Subcutaneous adipose tissue (tissue), 4 donors: ENCODE measurements around the gene GNAQ. TPM values are rescaled to one million over a fixed set of nuclear protein-coding genes. Genes with fewer than 3 reads are reported as not detected.

Experiments used
- total RNA-seq, 4 donors: library from RNA; depleted of rRNA; stranded (reverse); fragments of >200 nt; gene quantifications; one replicate each; pipeline ENCODE4 v1.1.0, GENCODE V29; 2016
- TF ChIP-seq, protein P1 (sequence below): fragments of 450-650 bp; IDR thresholded peaks from one replicate; pipeline ENCODE4 v1.5.1; 2016; ENCODE audit warnings: low read depth, mild to moderate bottlenecking, control low read depth, antibody characterized with exemption, moderate library complexity

GNAQ gene
- total RNA-seq, 4 donors from 2014 or later, result 41.8 to 100 (median 45.5) TPM

DNA sequence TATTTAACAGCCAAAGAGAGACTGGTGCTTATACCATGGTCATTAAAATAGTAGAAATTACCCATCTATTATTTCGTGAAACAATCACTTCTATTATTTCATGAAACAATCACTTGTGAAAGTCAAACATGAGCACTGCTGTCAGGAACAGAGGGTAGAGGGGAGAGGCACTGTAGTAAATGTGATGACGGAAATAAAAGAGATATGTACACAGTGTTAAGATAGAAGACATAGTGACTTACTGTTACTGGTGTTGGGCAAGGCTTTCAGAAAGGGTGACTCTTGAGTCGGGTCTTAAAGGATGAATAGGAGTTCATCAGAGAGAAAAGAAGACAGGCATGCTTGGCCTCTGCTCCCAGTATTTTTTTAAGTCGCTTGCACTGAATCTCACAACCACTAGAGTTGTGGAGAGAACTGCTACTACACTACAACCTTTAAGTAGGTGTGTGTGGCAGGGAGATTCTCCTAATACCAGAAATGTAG is 220.9 kb downstream of the GNAQ start:
- TF ChIP-seq, protein P1, sequence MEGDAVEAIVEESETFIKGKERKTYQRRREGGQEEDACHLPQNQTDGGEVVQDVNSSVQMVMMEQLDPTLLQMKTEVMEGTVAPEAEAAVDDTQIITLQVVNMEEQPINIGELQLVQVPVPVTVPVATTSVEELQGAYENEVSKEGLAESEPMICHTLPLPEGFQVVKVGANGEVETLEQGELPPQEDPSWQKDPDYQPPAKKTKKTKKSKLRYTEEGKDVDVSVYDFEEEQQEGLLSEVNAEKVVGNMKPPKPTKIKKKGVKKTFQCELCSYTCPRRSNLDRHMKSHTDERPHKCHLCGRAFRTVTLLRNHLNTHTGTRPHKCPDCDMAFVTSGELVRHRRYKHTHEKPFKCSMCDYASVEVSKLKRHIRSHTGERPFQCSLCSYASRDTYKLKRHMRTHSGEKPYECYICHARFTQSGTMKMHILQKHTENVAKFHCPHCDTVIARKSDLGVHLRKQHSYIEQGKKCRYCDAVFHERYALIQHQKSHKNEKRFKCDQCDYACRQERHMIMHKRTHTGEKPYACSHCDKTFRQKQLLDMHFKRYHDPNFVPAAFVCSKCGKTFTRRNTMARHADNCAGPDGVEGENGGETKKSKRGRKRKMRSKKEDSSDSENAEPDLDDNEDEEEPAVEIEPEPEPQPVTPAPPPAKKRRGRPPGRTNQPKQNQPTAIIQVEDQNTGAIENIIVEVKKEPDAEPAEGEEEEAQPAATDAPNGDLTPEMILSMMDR, result no peak

DNA sequence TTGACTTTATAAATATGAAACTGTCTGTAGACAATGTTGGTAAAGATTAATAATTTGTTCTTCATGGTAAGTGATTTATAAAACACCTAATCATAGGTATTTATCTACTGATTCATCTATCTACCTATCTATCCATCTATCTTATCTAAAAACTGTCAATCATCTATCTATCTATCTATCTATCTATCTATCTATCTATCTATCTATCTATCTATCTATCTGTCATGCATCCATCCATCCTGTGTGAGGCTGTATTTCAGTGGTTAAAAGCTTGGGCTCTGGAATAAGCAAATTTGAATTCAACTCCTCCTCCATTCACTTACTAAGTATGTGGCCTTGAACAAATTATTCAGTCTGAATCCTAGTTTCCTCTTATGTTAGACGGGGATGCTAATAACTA is 221.6 kb downstream of the GNAQ start:
- TF ChIP-seq, protein P1, result no peak

DNA sequence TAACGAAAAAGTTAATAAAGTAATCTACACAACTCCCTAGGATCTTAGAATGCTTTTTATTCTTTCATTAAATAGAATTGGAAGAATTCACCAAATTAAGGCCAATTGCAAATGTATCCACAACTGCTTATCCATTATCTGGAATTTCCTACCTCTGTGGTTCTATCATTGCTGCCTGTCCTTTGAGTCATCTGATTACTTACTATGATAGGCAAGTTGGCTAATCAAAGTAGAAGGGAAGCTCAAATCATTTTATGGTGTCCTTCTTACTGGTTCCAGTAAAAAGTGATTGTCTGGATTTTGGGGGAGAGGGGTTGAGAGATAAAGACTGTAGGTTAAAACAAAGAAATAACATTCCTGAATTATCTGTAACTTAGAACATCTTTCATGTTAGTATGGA is 222.1 kb downstream of the GNAQ start:
- TF ChIP-seq, protein P1, result no peak

DNA sequence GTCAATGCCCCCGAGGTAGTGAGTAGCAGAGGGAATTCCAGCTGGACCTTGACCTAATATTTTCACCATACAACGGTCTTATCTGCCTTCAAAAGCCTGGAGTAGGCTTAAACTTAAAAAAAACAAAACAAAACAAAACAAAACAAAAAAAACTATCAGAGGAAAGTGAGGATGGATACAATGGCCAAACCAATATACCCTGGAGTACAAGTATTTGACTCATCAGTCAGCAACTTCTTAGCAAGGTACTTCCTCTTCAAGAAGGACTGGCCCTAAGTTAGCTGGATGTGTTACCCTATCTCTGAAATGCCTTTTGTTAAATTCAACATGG is 222.9 kb downstream of the GNAQ start:
- TF ChIP-seq, protein P1, result no peak

DNA sequence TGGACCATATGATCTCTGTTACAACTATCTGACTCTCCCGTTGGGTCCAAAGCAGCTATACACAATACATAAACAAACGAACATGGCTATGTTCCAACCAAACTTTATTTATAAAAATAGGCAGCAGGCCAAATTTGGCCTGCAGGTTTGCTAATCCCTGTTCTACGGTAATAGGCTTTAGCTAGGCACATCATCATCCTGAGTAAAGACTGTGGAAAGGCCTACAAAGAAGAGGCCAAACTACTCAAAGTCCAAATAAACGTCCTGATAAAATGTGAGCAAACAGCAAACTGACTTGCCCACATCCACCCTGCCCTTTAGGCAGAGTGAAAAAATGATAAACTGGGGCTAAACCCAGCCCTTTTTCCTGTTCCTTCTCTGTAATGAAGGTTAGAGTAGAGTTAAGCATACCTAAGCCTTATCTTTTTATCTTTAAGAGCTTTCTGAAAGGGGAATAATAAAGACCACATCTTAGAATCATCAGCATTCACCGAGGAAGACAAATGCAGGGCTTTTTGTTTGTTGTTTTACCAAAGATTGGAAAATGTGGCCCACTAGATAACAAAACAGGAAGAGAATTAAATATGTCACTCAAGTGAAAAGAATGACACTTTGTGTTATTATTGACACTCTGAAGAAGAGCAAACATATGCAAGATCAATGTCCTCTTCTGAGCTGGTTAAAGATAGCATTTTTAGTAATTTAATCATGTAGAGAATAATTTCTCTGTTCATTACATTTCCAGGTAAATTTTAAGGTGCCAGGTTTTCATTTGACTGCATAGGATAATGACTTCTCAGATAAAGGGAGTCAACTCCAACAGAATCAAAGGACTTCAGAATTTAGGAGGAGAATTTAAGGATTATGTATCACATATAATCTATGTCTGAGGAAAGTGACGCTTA is 223.5 kb downstream of the GNAQ start:
- TF ChIP-seq, protein P1, result no peak

DNA sequence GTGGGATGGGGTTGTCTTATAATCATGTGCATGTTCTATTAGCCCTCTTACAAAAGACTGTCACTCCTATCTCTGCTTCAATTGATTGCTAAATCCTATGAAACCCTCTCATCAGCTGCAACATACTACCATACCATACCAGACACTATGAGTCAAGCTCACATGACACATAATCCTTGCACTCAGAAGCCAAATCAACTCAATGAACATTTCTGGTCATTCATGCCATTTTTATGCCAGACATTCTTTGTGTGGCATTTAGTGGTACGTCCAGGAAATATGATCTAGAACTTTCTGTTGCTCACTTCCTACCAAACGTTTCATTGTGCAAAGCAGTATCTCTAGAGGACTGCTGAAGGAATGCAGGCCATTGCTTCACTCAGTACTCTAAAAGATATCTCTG is 224.3 kb downstream of the GNAQ start:
- TF ChIP-seq, protein P1, result no peak

DNA sequence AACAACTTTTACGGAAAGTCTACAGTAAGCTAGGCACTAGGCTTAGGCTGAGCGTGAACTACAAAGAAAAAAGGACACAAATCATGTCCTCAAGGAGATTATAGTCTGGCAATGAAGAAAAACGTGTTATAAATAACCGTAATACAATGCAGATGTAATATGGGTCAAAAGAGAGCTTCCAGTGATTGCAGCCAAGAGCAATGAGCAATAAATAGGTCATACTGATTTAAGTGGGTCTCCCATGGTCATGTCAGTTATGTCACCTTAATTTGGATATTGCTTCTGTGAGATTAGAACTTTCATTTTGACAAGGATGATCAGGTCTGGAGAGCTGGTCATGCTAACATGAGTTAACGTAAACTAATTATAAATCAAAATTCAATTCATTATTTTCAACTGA is 224.9 kb downstream of the GNAQ start:
- TF ChIP-seq, protein P1, result no peak
